Kidney (tissue), 14 donors: ENCODE results near the gene ZNF664. TPM values are rescaled to one million over a fixed set of nuclear protein-coding genes. Genes with fewer than 3 reads are reported as not detected.

Experiments used
- DNase-seq, 5 donors: peaks; one replicate each; pipeline ENCODE4 v3.0.0-alpha.2; 2013 to 2020
- FAIRE-seq: peaks from 2 replicates; lab custom pipeline; 2012; peaks lifted over from hg19 to GRCh38; lab: Jason Lieb, UNC
- H3K27ac ChIP-seq, 2 donors: one replicate each; pipeline ENCODE4 v1.7.0; 2013; ENCODE audit warnings: low read depth in 2 of 2, low read length in 2 of 2, inconsistent platforms in 1 of 2
- H3K27me3 ChIP-seq: one replicate; pipeline ENCODE4 v1.7.1; 2013; ENCODE audit warnings: low read length, inconsistent platforms; ENCODE audit not compliant: control insufficient read depth, insufficient read depth
- H3K36me3 ChIP-seq, 3 donors: one replicate each; pipeline versions ENCODE4 v1.7.0 to v1.7.1; 2013; ENCODE audit warnings: low read length in 3 of 3, control low read depth in 1 of 3, inconsistent platforms in 1 of 3; ENCODE audit not compliant: insufficient read depth in 3 of 3, control insufficient read depth in 2 of 3
- H3K4me1 ChIP-seq, 3 donors: one replicate each; pipeline versions ENCODE4 v1.7.0 to v1.7.1; 2013; ENCODE audit warnings: low read length in 3 of 3, inconsistent platforms in 1 of 3, low read depth in 1 of 3; ENCODE audit not compliant: control insufficient read depth in 2 of 3, insufficient read depth in 2 of 3
- H3K4me3 ChIP-seq, 3 donors: one replicate each; pipeline versions ENCODE4 v1.7.0 to v1.8.1; 2013; ENCODE audit warnings: low read length in 3 of 3, control low read depth in 1 of 3, inconsistent platforms in 1 of 3
- H3K9ac ChIP-seq, 3 donors: one replicate each; pipeline versions ENCODE4 v1.7.0 to v1.7.1; 2013; ENCODE audit warnings: low read length in 3 of 3, control low read depth in 1 of 3, inconsistent platforms in 1 of 3
- H3K9me3 ChIP-seq, 3 donors: one replicate each; pipeline versions ENCODE4 v1.7.0 to v1.7.1; 2013; ENCODE audit warnings: low read length in 3 of 3, control low read depth in 1 of 3, inconsistent platforms in 1 of 3; ENCODE audit not compliant: control insufficient read depth in 2 of 3, insufficient read depth in 1 of 3
- intact Hi-C: fragments of 100-400 bp; cut with DNase I; formaldehyde crosslinking; loops from one replicate; pipeline ENCODE4 v1.11.1; 2022
- polyA plus RNA-seq: library from polyadenylated mRNA; stranded (reverse); fragments of 350-450 nt; fragmentation: Illumina TruSeq; extraction: RNeasy Lipid Tissue Mini Kit (QIAGEN cat#74804); gene quantifications from one replicate; pipeline ENCODE4 v1.2.3, GENCODE V29; 2014; ENCODE audit warnings: low read depth, low replicate concordance; ENCODE audit not compliant: insufficient read depth
- total RNA-seq: library from RNA; stranded (reverse); fragmentation: NEBNext Ultra II Directional; extraction: Animal tissue kit (Norgen Biotek cat#: 25700); gene quantifications from one replicate; pipeline ENCODE4 v1.2.1, GENCODE V29; 2021
- TF ChIP-seq, protein P1 (sequence below): IDR thresholded peaks from 3 replicates; pipeline ENCODE4 v1.5.1; 2012; ENCODE audit warnings: mild to moderate bottlenecking, moderate library complexity, borderline replicate concordance; ENCODE audit not compliant: insufficient read depth; ENCODE audit errors: extremely low read depth
- donor health status: control.
- donor health status: control.
- donor health status: control.
- donor health status: control.
- donor health status: control.
- donor health status: DM: yes; HTN: yes; CAD: no.
- donor health status: Normal renal cell carcinoma (clear cell type).

The ZNF664 gene
- total and polyA plus RNA-seq, 2 donors from 2014 or later: 44.9 to 104 TPM

DNA sequence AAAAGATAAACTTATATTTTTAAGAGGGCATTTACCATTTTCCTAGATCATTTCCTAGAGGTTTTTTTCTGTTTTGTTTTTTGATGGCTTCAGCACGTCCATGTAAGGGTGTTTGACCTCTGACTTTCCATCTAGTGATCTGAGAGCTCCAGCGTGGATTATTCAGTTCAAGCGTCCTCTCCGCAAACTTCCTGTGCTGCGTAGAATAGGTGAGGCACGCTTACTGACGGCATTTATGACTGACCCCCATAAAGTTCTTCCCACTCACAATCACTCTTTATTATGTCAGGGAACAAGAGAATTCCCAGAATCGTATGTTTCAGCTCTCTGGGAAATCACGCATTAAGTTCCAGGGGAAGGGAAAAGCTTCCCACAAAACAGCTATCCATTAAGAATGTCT is 16.8 kb upstream of the ZNF664 start:
- intact Hi-C loops: no loop called here

DNA sequence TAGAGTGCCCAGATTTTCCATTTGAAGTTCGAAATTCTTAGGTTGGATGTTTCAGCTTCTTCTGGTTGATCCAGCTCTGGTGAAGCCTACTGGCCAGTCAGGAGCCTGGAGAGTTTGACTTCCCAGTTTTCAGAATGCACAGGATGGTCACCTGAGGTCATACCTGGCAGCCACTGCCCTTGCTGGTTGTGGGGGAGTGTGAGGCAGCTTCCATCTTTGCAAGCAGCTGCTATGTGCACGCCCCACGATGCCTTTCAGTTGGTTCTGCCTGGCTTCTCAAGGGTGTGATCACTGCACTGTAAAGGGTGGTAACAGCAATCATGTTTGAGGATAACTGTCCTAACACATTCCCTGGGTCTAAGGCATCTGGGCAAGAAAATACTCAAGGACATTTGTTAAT is 15.8 kb upstream of the ZNF664 start:
- Histone ChIP-seq H3K36me3 (no peaks in the 10 kb centered on the region), H3K27ac (no peak overlapping the region), H3K4me1 (peaks cover 0 to 4% (median 0%) of the 10 kb centered on the region in 3 donors), H3K9me3 (no peaks in the 10 kb centered on the region), H3K9ac (no peak overlapping the region), H3K4me3 (no peak overlapping the region), H3K27me3 (no peaks in the 10 kb centered on the region)
- TF ChIP-seq, protein P1, sequence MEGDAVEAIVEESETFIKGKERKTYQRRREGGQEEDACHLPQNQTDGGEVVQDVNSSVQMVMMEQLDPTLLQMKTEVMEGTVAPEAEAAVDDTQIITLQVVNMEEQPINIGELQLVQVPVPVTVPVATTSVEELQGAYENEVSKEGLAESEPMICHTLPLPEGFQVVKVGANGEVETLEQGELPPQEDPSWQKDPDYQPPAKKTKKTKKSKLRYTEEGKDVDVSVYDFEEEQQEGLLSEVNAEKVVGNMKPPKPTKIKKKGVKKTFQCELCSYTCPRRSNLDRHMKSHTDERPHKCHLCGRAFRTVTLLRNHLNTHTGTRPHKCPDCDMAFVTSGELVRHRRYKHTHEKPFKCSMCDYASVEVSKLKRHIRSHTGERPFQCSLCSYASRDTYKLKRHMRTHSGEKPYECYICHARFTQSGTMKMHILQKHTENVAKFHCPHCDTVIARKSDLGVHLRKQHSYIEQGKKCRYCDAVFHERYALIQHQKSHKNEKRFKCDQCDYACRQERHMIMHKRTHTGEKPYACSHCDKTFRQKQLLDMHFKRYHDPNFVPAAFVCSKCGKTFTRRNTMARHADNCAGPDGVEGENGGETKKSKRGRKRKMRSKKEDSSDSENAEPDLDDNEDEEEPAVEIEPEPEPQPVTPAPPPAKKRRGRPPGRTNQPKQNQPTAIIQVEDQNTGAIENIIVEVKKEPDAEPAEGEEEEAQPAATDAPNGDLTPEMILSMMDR: no peak
- FAIRE-seq (no peak), DNase-seq (peak in 3 of 5 donors; percentile 27 to 62 (median 42))
- intact Hi-C loops: no loop called here

More for the DNA sequence above, 16.8 kb upstream of the ZNF664 start:
- H3K4me3 ChIP-seq: no peak overlapping the region
- H3K9me3 ChIP-seq: no peaks in the 10 kb centered on the region
- DNase-seq: peak in 1 of 5 donors; percentile 30
- TF ChIP-seq, protein P1: no peak
- peaks cover 0 to 5% (median 5%) of the 10 kb centered on the region in 3 donors for H3K4me1 ChIP-seq
- H3K27ac ChIP-seq: no peak overlapping the region
- no peak for FAIRE-seq
- no peak overlapping the region for H3K9ac ChIP-seq
- H3K27me3 ChIP-seq: no peaks in the 10 kb centered on the region
- H3K36me3 ChIP-seq: no peaks in the 10 kb centered on the region

DNA sequence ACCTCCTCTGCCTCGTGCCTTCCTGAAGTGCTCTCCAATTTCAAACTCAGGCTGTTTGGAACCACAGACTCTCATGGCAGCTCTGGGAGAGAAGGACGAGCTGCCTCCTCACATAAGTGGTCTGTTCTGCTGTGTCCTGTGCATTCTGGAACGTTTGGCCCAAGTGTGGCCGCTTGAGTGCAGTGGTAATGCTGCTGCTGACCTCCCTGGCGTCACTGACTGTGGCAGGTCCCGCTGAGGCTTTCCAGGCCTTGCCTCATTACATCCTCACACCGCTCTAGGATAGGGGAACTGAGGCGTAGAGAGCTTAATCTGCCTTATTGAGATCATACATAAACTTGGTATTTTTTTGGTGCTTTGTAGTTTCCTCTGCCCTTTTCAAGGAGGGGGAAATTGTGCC is 14.6 kb upstream of the ZNF664 start:
- TF ChIP-seq, protein P1: no peak
- Histone ChIP-seq H3K27me3 (no peaks in the 10 kb centered on the region), H3K36me3 (no peaks in the 10 kb centered on the region), H3K4me3 (no peak overlapping the region), H3K4me1 (peaks cover 0 to 2% (median 0%) of the 10 kb centered on the region in 3 donors), H3K9me3 (no peaks in the 10 kb centered on the region), H3K27ac (no peak overlapping the region), H3K9ac (no peak overlapping the region)
- FAIRE-seq (no peak), DNase-seq (peak in 2 of 5 donors; percentile 20 to 24)
- intact Hi-C loops: no loop called here

DNA sequence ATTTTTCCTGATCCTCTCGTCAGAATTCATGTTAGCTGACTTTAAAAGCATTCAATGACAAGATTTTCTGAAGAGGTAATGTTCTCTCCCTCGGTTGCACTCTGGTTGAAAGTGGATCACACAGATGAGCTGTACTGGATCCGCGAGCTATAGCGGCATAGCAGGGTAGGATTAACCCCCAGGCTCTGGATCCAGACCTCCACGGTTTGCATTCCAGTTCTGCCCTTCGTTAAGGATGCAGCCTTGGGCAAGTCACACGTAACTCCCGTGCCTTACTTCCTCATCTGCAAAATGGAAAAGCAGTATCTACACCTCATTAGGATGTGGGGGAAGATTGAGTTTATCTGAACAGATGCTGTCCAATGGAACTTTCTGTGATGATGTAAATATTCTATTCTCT is 14.1 kb upstream of the ZNF664 start:
- H3K9ac ChIP-seq: no peak overlapping the region
- intact Hi-C loops: no loop called here
- TF ChIP-seq, protein P1: no peak
- no peak for FAIRE-seq
- DNase-seq: peak in 1 of 5 donors; percentile 20
- no peaks in the 10 kb centered on the region for H3K36me3 ChIP-seq
- no peaks in the 10 kb centered on the region for H3K27me3 ChIP-seq
- no peaks in the 10 kb centered on the region for H3K9me3 ChIP-seq
- H3K4me1 ChIP-seq: peaks cover 0 to 2% (median 0%) of the 10 kb centered on the region in 3 donors
- H3K4me3 ChIP-seq: no peak overlapping the region
- no peak overlapping the region for H3K27ac ChIP-seq
